ENCODE results near the gene APOL3. TPM values are rescaled to one million over a fixed set of nuclear protein-coding genes. Genes with fewer than 3 reads are reported as not detected.

Gene APOL3
- total RNA-seq, 1 experiment from 2014 or later, result not detected

DNA sequence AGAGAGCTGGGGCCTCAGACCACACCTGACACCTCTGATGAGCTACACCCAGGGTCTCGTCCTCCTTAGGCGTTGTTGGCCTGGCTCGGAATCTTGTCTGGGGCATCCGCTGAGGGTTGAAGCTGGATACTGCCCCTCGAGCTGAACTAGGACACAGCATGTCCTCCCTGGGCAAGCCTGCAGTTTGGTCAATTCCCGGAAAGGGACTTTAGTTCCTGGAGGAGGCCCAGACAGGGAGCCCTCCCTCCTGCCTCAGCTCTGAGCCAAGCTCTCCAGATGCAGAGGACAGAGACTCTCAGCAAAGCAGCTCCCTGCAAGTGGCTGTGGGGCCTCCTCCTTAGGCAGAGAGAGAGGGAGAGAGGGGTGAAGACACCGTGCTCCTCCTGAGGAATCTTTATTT lies 4.9 kb downstream of the APOL3 start:
- H3K4me1 Mint-ChIP-seq, result peaks cover 20 to 29% of the 10 kb centered on the region in 2 experiments
- H3K27me3 ChIP-seq (ENCODE audit: insufficient read depth, low read length), result no peaks in the 10 kb centered on the region
- H2AFZ ChIP-seq (ENCODE audit: low read length), result no peak overlapping the region
- no peaks in the 10 kb centered on the region for H3K9me3 ChIP-seq (ENCODE audit: control insufficient read depth, low read depth, low read length)
- no CpG with 5 or more reads among the region's 7 CpGs for WGBS (ENCODE audit: extremely low coverage, insufficient read length, low lambda C conversion rate)
- H3K9me3 Mint-ChIP-seq, result peaks cover 3 to 5% of the 10 kb centered on the region in 2 experiments; a peak in 3 of 5 replicates
- H3K27me3 Mint-ChIP-seq (ENCODE audit: low read depth), result peaks cover 6% of the 10 kb centered on the region
- H2AK5ac ChIP-seq (ENCODE audit: insufficient read length, low read length), result no peak overlapping the region
- no peak overlapping the region for H3K4ac ChIP-seq (ENCODE audit: low read depth, low read length)
- no peak overlapping the region for H2BK12ac ChIP-seq (ENCODE audit: insufficient read length, low read depth, low read length)
- no peak overlapping the region for H3K9ac ChIP-seq (ENCODE audit: extremely low read depth, insufficient read length, low read length)
- H4K20me1 ChIP-seq (ENCODE audit: control insufficient read depth, insufficient read depth, insufficient read length), result no peaks in the 10 kb centered on the region
- no peak overlapping the region for H4K5ac ChIP-seq (ENCODE audit: insufficient read length, low read depth, low read length)
- no peaks in the 10 kb centered on the region for H3K79me2 ChIP-seq (ENCODE audit: insufficient read depth, low read length)
- H3K14ac ChIP-seq (ENCODE audit: insufficient read depth, low read length), result no peak overlapping the region
- H3T11ph ChIP-seq (ENCODE audit: low read length), result no peak overlapping the region
- peaks cover 2% of the 10 kb centered on the region; the same call in 1 of the 2 replicates for H3K4me1 ChIP-seq (ENCODE audit: insufficient read depth, low read length)
- H3K18ac ChIP-seq (ENCODE audit: insufficient read length, low read depth, low read length), result no peak overlapping the region
- no peak overlapping the region for H4K91ac ChIP-seq (ENCODE audit: insufficient read length, low read depth, low read length)
- no peak overlapping the region for H3K27ac Mint-ChIP-seq
- no peak overlapping the region for H3K56ac ChIP-seq (ENCODE audit: insufficient read length, low read depth, low read length)
- no peak overlapping the region for H3K23ac ChIP-seq (ENCODE audit: insufficient read length, low read depth, low read length)
- no peaks in the 10 kb centered on the region for H3K79me1 ChIP-seq (ENCODE audit: insufficient read depth, low read depth, low read length, poor library complexity, severe bottlenecking)
- no peak for DNase-seq
- no peak overlapping the region for H4K8ac ChIP-seq (replicated peaks; ENCODE audit: insufficient read length, low read depth, low read length)
- no peaks in the 10 kb centered on the region for H3K23me2 ChIP-seq (ENCODE audit: insufficient read length, low read depth, low read length, poor library complexity, severe bottlenecking)
- H3K27ac ChIP-seq (ENCODE audit: insufficient read length, low read depth, low read length), result no peak overlapping the region
- H2BK15ac ChIP-seq (ENCODE audit: low read depth, low read length), result no peak overlapping the region
- H3K4me2 ChIP-seq (ENCODE audit: insufficient read depth, insufficient read length, low read length), result no peak overlapping the region
- H2BK120ac ChIP-seq (ENCODE audit: low read depth, low read length, poor library complexity, severe bottlenecking), result no peak overlapping the region
- H3K36me3 Mint-ChIP-seq (ENCODE audit: insufficient read depth in 1 of 3, low read depth in 3 of 3), result peaks cover 0 to 8% (median 4%) of the 10 kb centered on the region in 3 experiments; a peak in 3 of 7 replicates
- no peak overlapping the region for H2BK5ac ChIP-seq (ENCODE audit: insufficient read length, low read length)
- TF ChIP-seq, protein P1, sequence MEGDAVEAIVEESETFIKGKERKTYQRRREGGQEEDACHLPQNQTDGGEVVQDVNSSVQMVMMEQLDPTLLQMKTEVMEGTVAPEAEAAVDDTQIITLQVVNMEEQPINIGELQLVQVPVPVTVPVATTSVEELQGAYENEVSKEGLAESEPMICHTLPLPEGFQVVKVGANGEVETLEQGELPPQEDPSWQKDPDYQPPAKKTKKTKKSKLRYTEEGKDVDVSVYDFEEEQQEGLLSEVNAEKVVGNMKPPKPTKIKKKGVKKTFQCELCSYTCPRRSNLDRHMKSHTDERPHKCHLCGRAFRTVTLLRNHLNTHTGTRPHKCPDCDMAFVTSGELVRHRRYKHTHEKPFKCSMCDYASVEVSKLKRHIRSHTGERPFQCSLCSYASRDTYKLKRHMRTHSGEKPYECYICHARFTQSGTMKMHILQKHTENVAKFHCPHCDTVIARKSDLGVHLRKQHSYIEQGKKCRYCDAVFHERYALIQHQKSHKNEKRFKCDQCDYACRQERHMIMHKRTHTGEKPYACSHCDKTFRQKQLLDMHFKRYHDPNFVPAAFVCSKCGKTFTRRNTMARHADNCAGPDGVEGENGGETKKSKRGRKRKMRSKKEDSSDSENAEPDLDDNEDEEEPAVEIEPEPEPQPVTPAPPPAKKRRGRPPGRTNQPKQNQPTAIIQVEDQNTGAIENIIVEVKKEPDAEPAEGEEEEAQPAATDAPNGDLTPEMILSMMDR (conservative IDR thresholded peaks at IDR 0.05), result no peak
- H3K4me3 Mint-ChIP-seq, result no peak overlapping the region
- no peak overlapping the region for H2BK20ac ChIP-seq (ENCODE audit: low read depth, low read length, poor library complexity, severe bottlenecking)
